Activated T-helper 2 cell treated with anti-CD3 and anti-CD28 coated beads, Interferon-gamma antibody, Interleukin-2, Interleukin-4, amounts not matched to agents 10 μg/mL and 5 μg/mL and 100 μg/mL, durations not matched to agents 14 hours and 24 hours and 36 hours (primary cell): ENCODE results near the gene DPP8. TPM values are rescaled to one million over a fixed set of nuclear protein-coding genes. Genes with fewer than 3 reads are reported as not detected.
"Not testable (repeated sequence)": the region's sequence is repeated elsewhere in the genome, so short reads cannot be mapped to it uniquely, and the experiment has no call there.

Experiments
- DNase-seq: peaks from one replicate; pipeline ENCODE4 v3.0.0; 2021; ENCODE audit warnings: low spot score
- H3K27ac Mint-ChIP-seq: one replicate; pipeline ENCODE4 v1.8.0; 2021; ENCODE audit warnings: mixed read lengths
- H3K27me3 Mint-ChIP-seq: one replicate; pipeline ENCODE4 v1.8.0; 2021; ENCODE audit warnings: low read depth, mixed read lengths
- H3K36me3 Mint-ChIP-seq: one replicate; pipeline ENCODE4 v1.8.0; 2021; ENCODE audit warnings: low read depth, mixed read lengths
- H3K4me1 Mint-ChIP-seq: one replicate; pipeline ENCODE4 v1.8.0; 2021; ENCODE audit warnings: low read depth, mixed read lengths
- H3K4me3 Mint-ChIP-seq: one replicate; pipeline ENCODE4 v1.8.0; 2021; ENCODE audit warnings: low read depth, mild to moderate bottlenecking, moderate library complexity, mixed read lengths
- H3K9me3 Mint-ChIP-seq: one replicate; pipeline ENCODE4 v1.8.0; 2021; ENCODE audit warnings: mixed read lengths
- intact Hi-C: fragments of 100-400 bp; cut with micrococcal nuclease; formaldehyde crosslinking; loops from one replicate; pipeline ENCODE4 v1.15.1; 2023
- total RNA-seq: library from RNA; stranded (reverse); gene quantifications from 2 replicates; pipeline ENCODE4 v1.2.3, GENCODE V29; 2022

Gene DPP8
- total RNA-seq, 1 donor from 2014 or later = 32.3 TPM

- Mint-ChIP-seq H3K27me3 (no peaks in the 10 kb centered on the region), H3K27ac (no peak overlapping the region), H3K4me3 (no peak overlapping the region), H3K9me3 (no peaks in the 10 kb centered on the region), H3K4me1 (peaks cover 30% of the 10 kb centered on the region), H3K36me3 (peaks cover 60% of the 10 kb centered on the region)
- intact Hi-C loops = no loop called here
- DNase-seq = no peak
These were observed 4.6 kb downstream of the DPP8 start for GRCh38 chr15:65512807-65513416.

- Mint-ChIP-seq H3K9me3 (no peaks in the 10 kb centered on the region), H3K27me3 (no peaks in the 10 kb centered on the region), H3K36me3 (peaks cover 65% of the 10 kb centered on the region), H3K27ac (no peak overlapping the region), H3K4me1 (peaks cover 30% of the 10 kb centered on the region), H3K4me3 (no peak overlapping the region)
- no peak for DNase-seq
- intact Hi-C loops = no loop called here
These were observed 5.3 kb downstream of the DPP8 start for GRCh38 chr15:65512189-65512588.

- intact Hi-C loops = no loop called here
- peaks cover 19% of the 10 kb centered on the region for H3K4me1 Mint-ChIP-seq
- DNase-seq = no peak
- H3K27ac Mint-ChIP-seq = no peak overlapping the region
- peaks cover 57% of the 10 kb centered on the region for H3K36me3 Mint-ChIP-seq
- no peaks in the 10 kb centered on the region for H3K27me3 Mint-ChIP-seq
- no peaks in the 10 kb centered on the region for H3K9me3 Mint-ChIP-seq
- H3K4me3 Mint-ChIP-seq = no peak overlapping the region
These were observed 8.2 kb downstream of the DPP8 start for GRCh38 chr15:65509321-65509720.

- no peak for DNase-seq
- intact Hi-C loops = no loop called here
- H3K4me3 Mint-ChIP-seq = no peak overlapping the region
- H3K9me3 Mint-ChIP-seq = no peaks in the 10 kb centered on the region
- H3K4me1 Mint-ChIP-seq = peaks cover 2% of the 10 kb centered on the region
- H3K27me3 Mint-ChIP-seq = no peaks in the 10 kb centered on the region
- H3K36me3 Mint-ChIP-seq = peaks cover 51% of the 10 kb centered on the region
- no peak overlapping the region for H3K27ac Mint-ChIP-seq
These were observed 23.4 kb downstream of the DPP8 start for GRCh38 chr15:65494076-65494475.

- H3K9me3 Mint-ChIP-seq = no peaks in the 10 kb centered on the region
- intact Hi-C loops = no loop called here
- no peak overlapping the region for H3K4me3 Mint-ChIP-seq
- no peaks in the 10 kb centered on the region for H3K4me1 Mint-ChIP-seq
- H3K27ac Mint-ChIP-seq = no peak overlapping the region
- DNase-seq = no peak
- H3K36me3 Mint-ChIP-seq = peaks cover 57% of the 10 kb centered on the region
- no peaks in the 10 kb centered on the region for H3K27me3 Mint-ChIP-seq
These were observed 32.6 kb downstream of the DPP8 start for GRCh38 chr15:65484876-65485275.

GRCh38 chr15:65476903-65477302 lies 40.6 kb downstream of the DPP8 start:
- no peaks in the 10 kb centered on the region for H3K9me3 Mint-ChIP-seq
- no peaks in the 10 kb centered on the region for H3K27me3 Mint-ChIP-seq
- H3K27ac Mint-ChIP-seq = no peak overlapping the region
- H3K4me3 Mint-ChIP-seq = no peak overlapping the region
- H3K4me1 Mint-ChIP-seq = peaks cover 4% of the 10 kb centered on the region
- intact Hi-C loops = no loop called here
- H3K36me3 Mint-ChIP-seq = peaks cover 41% of the 10 kb centered on the region
- no peak for DNase-seq

- no peak overlapping the region for H3K27ac Mint-ChIP-seq
- H3K27me3 Mint-ChIP-seq = no peaks in the 10 kb centered on the region
- H3K9me3 Mint-ChIP-seq = no peaks in the 10 kb centered on the region
- H3K4me3 Mint-ChIP-seq = no peak overlapping the region
- no peaks in the 10 kb centered on the region for H3K4me1 Mint-ChIP-seq
- DNase-seq = no peak
- peaks cover 51% of the 10 kb centered on the region for H3K36me3 Mint-ChIP-seq
- intact Hi-C loops = no loop called here
These were observed 46.6 kb downstream of the DPP8 start for GRCh38 chr15:65470866-65471265.

GRCh38 chr15:65468229-65468909 lies 49.1 kb downstream of the DPP8 start:
- H3K4me1 Mint-ChIP-seq = no peaks in the 10 kb centered on the region
- peaks cover 54% of the 10 kb centered on the region for H3K36me3 Mint-ChIP-seq
- no peak overlapping the region for H3K4me3 Mint-ChIP-seq
- DNase-seq = no peak
- no peaks in the 10 kb centered on the region for H3K9me3 Mint-ChIP-seq
- no peaks in the 10 kb centered on the region for H3K27me3 Mint-ChIP-seq
- intact Hi-C loops = no loop called here
- H3K27ac Mint-ChIP-seq = no peak overlapping the region

- H3K4me1 Mint-ChIP-seq = no peaks in the 10 kb centered on the region
- H3K27ac Mint-ChIP-seq = no peak overlapping the region
- intact Hi-C loops = no loop called here
These were observed 50.6 kb downstream of the DPP8 start for GRCh38 chr15:65466901-65467300.

GRCh38 chr15:65463096-65463495 lies 54.4 kb downstream of the DPP8 start:
- DNase-seq, H3K4me3 Mint-ChIP-seq, H3K9me3 Mint-ChIP-seq, H3K4me1 Mint-ChIP-seq, intact Hi-C loops, H3K27ac Mint-ChIP-seq, H3K27me3 Mint-ChIP-seq: not testable (repeated sequence)
- H3K36me3 Mint-ChIP-seq = peaks cover 70% of the 10 kb centered on the region

More at GRCh38 chr15:65466901-65467300, 50.6 kb downstream of the DPP8 start:
- Mint-ChIP-seq H3K9me3 (no peaks in the 10 kb centered on the region), H3K27me3 (no peaks in the 10 kb centered on the region), H3K4me3 (no peak overlapping the region), H3K36me3 (peaks cover 55% of the 10 kb centered on the region)
- DNase-seq = no peak

- no peaks in the 10 kb centered on the region for H3K27me3 Mint-ChIP-seq
- no peaks in the 10 kb centered on the region for H3K9me3 Mint-ChIP-seq
- H3K27ac Mint-ChIP-seq = no peak overlapping the region
- intact Hi-C loops = no loop called here
- H3K4me1 Mint-ChIP-seq = peaks cover 7% of the 10 kb centered on the region
- H3K4me3 Mint-ChIP-seq = no peak overlapping the region
- DNase-seq = no peak
- H3K36me3 Mint-ChIP-seq = peaks cover 69% of the 10 kb centered on the region
These were observed 56.6 kb downstream of the DPP8 start for GRCh38 chr15:65460741-65461347.

GRCh38 chr15:65455256-65455655 lies 62.2 kb downstream of the DPP8 start:
- intact Hi-C loops, H3K4me1 Mint-ChIP-seq, DNase-seq, H3K4me3 Mint-ChIP-seq, H3K27ac Mint-ChIP-seq, H3K9me3 Mint-ChIP-seq, H3K27me3 Mint-ChIP-seq: not testable (repeated sequence)
- peaks cover 66% of the 10 kb centered on the region for H3K36me3 Mint-ChIP-seq

- Mint-ChIP-seq H3K9me3 (no peaks in the 10 kb centered on the region), H3K27me3 (no peaks in the 10 kb centered on the region), H3K36me3 (peaks cover 52% of the 10 kb centered on the region), H3K4me1 (no peaks in the 10 kb centered on the region), H3K4me3 (no peak overlapping the region), H3K27ac (no peak overlapping the region)
- no peak for DNase-seq
- intact Hi-C loops = no loop called here
These were observed 65.5 kb downstream of the DPP8 start for GRCh38 chr15:65451989-65452388.
